Peyer's patch (tissue), 4 donors: ENCODE measurements around the gene TPPP2. TPM values are rescaled to one million over a fixed set of nuclear protein-coding genes. Genes with fewer than 3 reads are reported as not detected.

Experiments used
- DNase-seq, 3 donors: peaks; one replicate each; pipeline ENCODE4 v3.0.0-alpha.2; 2017 to 2019
- H3K27ac ChIP-seq, 4 donors: fragments of 200-600 bp; sonication (generic); one replicate each; pipeline ENCODE4 v1.5.1; 2016 to 2019
- H3K27me3 ChIP-seq, 2 donors: fragments of 200-600 bp; sonication (generic); one replicate each; pipeline ENCODE4 v1.5.1; 2019
- H3K36me3 ChIP-seq, 3 donors: fragments of 200-600 bp; sonication (generic); one replicate each; pipeline ENCODE4 v1.5.1; 2016 to 2019
- H3K4me1 ChIP-seq, 4 donors: fragments of 200-600 bp; sonication (generic); one replicate each; pipeline ENCODE4 v1.5.1; 2016 to 2019
- H3K4me3 ChIP-seq, 4 donors: fragments of 200-600 bp; sonication (generic); 1 replicate in 3 of 4; 2 replicates in 1 of 4; pipeline ENCODE4 v1.5.1; 2016 to 2019; ENCODE audit warnings: mild to moderate bottlenecking in 1 of 4
- H3K9me3 ChIP-seq, 4 donors: fragments of 200-600 bp; sonication (generic); one replicate each; pipeline ENCODE4 v1.5.1; 2016 to 2019; ENCODE audit warnings: mild to moderate bottlenecking in 1 of 4
- POLR2A ChIP-seq, 2 donors: fragments of 450-650 bp; IDR thresholded peaks; one replicate each; pipeline ENCODE4 v1.5.1; 2017; ENCODE audit warnings: antibody characterized with exemption in 2 of 2, mild to moderate bottlenecking in 2 of 2, moderate library complexity in 2 of 2
- total RNA-seq, 4 donors: library from RNA; depleted of rRNA; stranded (reverse); fragments of >200 nt; gene quantifications; one replicate each; pipeline ENCODE4 v1.1.0, GENCODE V29; 2016
- TF ChIP-seq, protein P1 (sequence below), 6 experiments: fragments of 450-650 bp in 4 of 6; fragments of 200-600 bp in 2 of 6; sonication (generic) in 1 of 6; IDR thresholded peaks; one replicate each; pipeline ENCODE4 v1.5.1; 2017 to 2019; ENCODE audit warnings: antibody characterized with exemption in 6 of 6, mild to moderate bottlenecking in 3 of 6, moderate library complexity in 1 of 6

The TPPP2 gene
- total RNA-seq, 4 donors from 2014 or later, result not detected

GRCh38 chr14:21057803-21058675, 28.0 kb downstream of the TPPP2 start, which contains the start of gene RNASE8:
RNASE8 (plus strand) TSS chr14:21057822; CDS start chr14:21057893, 71 bp downstream.
- Histone ChIP-seq H3K27ac (peak within 1 kb of the TSS in 1 of 4 donors; percentile 41), H3K27me3 (no peaks in the 10 kb centered on the region), H3K36me3 (no peaks in the 10 kb centered on the region), H3K9me3 (no peaks in the 10 kb centered on the region), H3K4me1 (peaks cover 0 to 4% (median 0%) of the 10 kb centered on the region in 4 donors), H3K4me3 (no peak within 1 kb of the TSS)
- TF ChIP-seq, protein P1, sequence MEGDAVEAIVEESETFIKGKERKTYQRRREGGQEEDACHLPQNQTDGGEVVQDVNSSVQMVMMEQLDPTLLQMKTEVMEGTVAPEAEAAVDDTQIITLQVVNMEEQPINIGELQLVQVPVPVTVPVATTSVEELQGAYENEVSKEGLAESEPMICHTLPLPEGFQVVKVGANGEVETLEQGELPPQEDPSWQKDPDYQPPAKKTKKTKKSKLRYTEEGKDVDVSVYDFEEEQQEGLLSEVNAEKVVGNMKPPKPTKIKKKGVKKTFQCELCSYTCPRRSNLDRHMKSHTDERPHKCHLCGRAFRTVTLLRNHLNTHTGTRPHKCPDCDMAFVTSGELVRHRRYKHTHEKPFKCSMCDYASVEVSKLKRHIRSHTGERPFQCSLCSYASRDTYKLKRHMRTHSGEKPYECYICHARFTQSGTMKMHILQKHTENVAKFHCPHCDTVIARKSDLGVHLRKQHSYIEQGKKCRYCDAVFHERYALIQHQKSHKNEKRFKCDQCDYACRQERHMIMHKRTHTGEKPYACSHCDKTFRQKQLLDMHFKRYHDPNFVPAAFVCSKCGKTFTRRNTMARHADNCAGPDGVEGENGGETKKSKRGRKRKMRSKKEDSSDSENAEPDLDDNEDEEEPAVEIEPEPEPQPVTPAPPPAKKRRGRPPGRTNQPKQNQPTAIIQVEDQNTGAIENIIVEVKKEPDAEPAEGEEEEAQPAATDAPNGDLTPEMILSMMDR (IDR thresholded peaks at IDR 0.05), result no peak
- TF ChIP-seq POLR2A (IDR thresholded peaks at IDR 0.05), result no peak
- DNase-seq, result no peak

DNA sequence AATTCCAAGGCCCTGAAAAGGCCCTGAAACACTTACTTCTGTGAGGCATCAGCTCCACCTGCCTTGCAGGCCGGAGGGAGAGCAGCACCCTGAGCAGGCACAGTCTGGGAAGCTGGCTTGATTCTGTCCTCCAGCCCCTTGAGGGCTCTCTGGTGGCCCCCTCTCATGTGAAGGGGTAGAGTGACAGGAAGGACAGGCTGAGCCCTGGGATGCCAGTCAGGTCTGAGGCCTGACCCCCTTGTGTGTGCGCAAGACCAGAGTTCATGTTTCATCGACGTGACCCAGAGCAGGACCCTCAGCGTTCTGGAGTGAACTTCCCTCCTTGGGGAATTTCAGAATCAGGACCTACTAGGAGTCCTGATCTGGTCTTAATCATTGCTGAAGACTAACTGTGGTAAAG, 28.9 kb downstream of the TPPP2 start:
- peaks cover 0 to 4% (median 0%) of the 10 kb centered on the region in 4 donors for H3K4me1 ChIP-seq
- H3K4me3 ChIP-seq, result no peak overlapping the region
- no peaks in the 10 kb centered on the region for H3K36me3 ChIP-seq
- H3K27ac ChIP-seq, result no peak overlapping the region
- no peaks in the 10 kb centered on the region for H3K27me3 ChIP-seq
- no peaks in the 10 kb centered on the region for H3K9me3 ChIP-seq
- no peak for TF ChIP-seq POLR2A (IDR thresholded peaks at IDR 0.05)
- TF ChIP-seq, protein P1 (IDR thresholded peaks at IDR 0.05), result no peak
- DNase-seq, result no peak

- H3K9me3 ChIP-seq, result no peaks in the 10 kb centered on the region
- TF ChIP-seq, protein P1 (IDR thresholded peaks at IDR 0.05), result no peak
- TF ChIP-seq POLR2A (IDR thresholded peaks at IDR 0.05), result no peak
- peaks cover 0 to 4% (median 0%) of the 10 kb centered on the region in 4 donors for H3K4me1 ChIP-seq
- peak overlapping the region in 1 of 4 donors; percentile 3 for H3K27ac ChIP-seq
- H3K4me3 ChIP-seq, result no peak overlapping the region
- H3K36me3 ChIP-seq, result no peaks in the 10 kb centered on the region
- DNase-seq, result no peak
- H3K27me3 ChIP-seq, result no peaks in the 10 kb centered on the region
Observed at GRCh38 chr14:21059842-21060613, 30.0 kb downstream of the TPPP2 start.

DNA sequence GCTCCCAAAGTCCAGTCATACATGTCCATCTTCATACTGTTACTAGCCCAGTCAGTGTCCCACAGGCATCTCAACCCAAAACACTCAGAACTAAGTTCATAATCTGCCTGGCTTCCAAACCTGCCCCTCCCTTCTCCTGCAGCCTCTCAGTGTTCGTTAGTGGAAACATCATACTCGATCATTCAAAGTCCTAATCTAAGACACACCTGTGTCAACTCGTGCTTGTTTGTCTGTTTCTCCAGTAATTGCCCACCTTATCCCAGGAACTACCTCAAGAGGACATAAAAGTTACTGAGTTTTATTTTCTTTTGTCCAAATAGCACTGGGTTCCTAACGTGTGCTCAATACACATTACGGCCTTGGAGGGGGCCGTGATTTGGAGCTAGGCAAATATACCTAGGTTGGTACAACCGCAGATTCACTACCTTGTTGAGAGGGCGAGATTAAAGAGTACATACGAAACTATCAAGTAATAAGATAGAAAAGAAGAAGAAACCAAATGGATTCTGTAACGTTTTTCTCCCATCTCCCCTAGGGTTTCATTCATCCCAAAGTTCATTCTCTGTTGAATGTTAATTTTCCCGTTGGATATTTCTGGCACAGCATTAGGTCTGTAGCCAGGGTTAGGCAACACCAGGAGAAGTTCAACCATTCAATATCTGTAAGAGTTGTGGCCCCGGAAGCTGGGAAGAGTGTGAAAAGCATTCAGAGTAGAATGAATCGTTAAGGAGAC, 30.8 kb downstream of the TPPP2 start:
- no peaks in the 10 kb centered on the region for H3K36me3 ChIP-seq
- no peak for DNase-seq
- no peaks in the 10 kb centered on the region for H3K9me3 ChIP-seq
- peaks cover 0 to 4% (median 0%) of the 10 kb centered on the region in 4 donors for H3K4me1 ChIP-seq
- no peaks in the 10 kb centered on the region for H3K27me3 ChIP-seq
- no peak for TF ChIP-seq POLR2A (IDR thresholded peaks at IDR 0.05)
- TF ChIP-seq, protein P1 (IDR thresholded peaks at IDR 0.05), result no peak
- H3K4me3 ChIP-seq, result no peak overlapping the region
- H3K27ac ChIP-seq, result peak overlapping the region in 2 of 4 donors; percentile 3 to 9

GRCh38 chr14:21061347-21061668, 31.3 kb downstream of the TPPP2 start:
- Histone ChIP-seq H3K27ac (peak overlapping the region in 1 of 4 donors; percentile 9), H3K27me3 (no peaks in the 10 kb centered on the region), H3K4me3 (no peak overlapping the region), H3K4me1 (peaks cover 0 to 4% (median 0%) of the 10 kb centered on the region in 4 donors), H3K36me3 (no peaks in the 10 kb centered on the region), H3K9me3 (no peaks in the 10 kb centered on the region)
- TF ChIP-seq, protein P1 (IDR thresholded peaks at IDR 0.05), result no peak
- no peak for TF ChIP-seq POLR2A (IDR thresholded peaks at IDR 0.05)
- DNase-seq, result no peak
